ENCODE data around the gene YLPM1.

YLPM1 gene

DNA sequence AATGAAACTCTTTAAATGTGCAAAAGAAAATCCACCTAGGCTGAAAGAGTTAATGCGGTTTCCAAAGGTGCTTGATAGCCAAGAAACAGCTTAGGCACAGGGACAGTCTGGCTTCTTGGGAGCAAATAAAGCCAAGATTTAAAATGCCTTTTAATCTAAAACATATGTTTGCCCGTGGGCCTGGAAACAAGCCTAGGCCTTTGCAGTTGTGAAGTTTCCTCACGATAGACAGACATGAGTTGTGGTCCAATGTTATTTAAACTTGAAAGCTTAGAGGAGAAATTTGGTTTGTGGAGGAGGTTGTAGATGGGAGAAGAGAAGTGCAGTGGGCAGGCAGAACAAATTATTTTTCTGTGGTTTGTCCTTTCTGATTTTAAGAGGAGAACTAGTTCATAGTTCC, 83.1 kb downstream of the YLPM1 start:
- no peak for DNase-seq

DNA sequence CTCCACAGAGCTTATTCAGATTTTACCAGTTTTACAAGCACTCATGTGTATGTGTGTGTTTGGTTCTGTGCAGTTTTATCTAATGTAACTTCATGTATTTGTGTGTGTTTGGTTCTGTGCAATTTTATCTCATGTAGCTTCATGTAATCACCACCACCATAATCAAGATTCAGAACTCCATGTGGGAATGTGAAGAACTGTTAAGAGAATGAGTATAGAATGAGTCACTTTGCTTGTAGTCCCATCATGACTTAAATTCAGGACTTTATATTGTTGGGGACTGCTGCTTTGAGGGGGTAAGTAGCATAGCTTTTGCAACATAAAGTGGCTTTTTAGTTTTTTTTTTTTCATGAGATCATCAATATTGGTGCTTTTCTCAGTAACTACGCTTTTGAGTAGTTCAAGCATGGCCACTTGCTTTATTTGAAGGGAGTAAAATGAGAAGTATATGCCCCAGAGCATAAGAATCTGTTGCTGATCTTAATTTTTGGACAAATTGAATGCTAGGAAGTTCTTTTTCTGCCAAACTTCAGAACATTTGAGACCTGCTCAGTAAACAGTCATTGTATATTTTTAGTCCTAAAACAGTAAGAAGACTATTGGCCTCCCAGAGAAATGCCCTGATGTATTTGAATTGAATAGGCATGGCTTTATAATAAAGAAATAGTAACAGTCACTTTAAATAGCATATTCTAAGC, 84.0 kb downstream of the YLPM1 start:
- no peak for DNase-seq

DNA sequence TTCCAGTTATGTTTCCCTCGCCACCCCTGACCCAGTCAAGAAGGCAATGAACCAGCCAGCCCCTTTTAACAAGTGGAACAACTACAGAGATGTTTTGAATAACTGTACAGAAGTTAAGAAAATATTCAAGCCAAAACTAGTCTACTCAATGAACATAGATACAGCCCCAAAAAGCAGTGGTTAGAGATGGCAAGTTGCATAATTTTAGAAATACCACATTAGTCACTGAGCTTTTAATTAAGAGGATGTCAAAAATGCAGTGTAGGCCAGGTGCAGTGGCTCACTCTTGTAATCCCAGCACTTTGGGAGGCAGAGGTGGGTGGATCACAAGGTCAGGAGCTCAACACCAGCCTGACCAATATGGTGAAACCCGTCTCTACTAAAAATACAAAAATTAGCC, 85.7 kb downstream of the YLPM1 start:
- DNase-seq, result no peak

DNA sequence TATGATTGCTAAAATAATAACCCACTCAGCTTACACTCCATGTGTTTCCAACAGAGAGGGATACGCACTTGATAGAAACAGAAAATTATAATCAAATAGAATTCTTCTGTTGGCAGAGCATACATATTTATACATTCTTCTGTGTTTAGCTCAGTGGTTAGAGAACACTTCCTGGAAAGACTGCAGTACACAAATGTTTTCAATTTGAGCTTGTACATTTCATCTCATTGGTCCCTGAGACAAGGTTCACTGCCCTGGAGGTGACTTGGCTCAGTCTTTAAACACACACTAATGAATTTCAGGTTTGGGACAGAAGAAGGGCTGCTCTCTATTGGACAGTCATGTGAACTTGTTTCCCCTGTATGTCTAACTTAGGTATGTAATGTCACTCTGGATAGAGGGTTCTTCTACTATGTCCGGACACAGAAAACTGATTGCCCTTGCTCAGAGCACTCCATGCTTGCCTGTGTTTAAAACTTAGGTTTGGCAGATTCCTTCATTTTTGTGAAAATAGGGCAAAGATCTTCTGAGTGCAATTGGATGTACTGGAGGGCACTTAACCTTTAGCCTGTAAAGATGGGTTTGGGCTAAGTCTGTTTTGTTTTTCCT, 89.9 kb downstream of the YLPM1 start:
- no peak for DNase-seq

DNA sequence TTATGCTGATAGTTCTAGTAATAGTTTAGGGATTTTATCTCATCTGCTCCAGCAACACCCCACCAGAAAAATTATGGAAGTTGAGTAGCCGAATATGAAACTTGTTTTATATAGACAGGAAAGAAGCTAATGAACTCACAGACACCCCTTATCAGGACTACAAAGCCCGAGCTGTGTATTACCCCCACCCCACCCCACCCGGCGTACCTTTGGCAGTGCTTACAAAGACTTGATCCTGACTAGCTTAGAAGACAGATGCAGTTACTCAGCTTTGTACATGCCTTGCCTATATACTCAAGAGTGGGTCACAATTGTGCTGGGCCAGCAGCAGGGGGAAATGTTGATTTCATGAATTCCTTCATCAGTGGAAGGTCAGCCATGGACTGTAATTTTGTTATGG, 90.5 kb downstream of the YLPM1 start:
- DNase-seq, result no peak

DNA sequence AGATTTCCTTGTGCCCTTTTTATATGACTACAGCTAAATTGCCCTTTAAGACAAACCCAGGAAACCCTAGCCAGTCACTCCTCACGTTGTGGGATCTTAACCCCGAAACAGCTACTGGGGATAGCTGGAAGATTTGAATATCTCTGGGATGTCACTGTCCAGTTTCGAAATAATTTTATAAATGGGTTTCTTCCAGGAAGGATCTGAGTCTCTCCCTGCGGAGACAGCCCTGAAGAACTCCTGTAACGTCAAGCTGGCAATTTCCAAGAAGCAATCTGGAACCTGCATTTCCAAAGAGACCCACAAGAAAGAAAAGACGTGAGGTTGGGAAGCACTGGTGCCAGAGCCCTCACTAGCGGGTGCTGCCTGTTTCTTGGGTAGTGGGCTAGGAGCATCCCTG, 91.9 kb downstream of the YLPM1 start:
- no peak for DNase-seq

DNA sequence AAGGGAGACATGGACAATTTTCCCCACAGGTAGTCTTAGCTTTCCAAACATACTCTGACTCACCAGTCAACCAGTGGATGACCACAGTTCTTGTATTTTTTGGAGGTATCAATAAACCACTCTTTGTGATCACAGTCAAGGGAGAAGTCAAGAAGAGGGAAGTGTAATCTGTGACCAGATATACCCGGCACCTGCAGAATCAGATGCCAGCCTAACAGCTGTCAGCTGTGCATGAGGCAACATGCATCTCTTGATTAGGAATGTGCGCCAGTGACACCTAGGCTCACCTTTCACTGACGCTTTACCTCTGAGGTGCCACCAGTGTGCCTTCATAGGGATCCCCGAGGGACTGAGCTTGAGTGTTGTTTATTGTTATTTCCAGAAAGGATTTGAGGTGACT, 92.8 kb downstream of the YLPM1 start:
- no peak for DNase-seq

DNA sequence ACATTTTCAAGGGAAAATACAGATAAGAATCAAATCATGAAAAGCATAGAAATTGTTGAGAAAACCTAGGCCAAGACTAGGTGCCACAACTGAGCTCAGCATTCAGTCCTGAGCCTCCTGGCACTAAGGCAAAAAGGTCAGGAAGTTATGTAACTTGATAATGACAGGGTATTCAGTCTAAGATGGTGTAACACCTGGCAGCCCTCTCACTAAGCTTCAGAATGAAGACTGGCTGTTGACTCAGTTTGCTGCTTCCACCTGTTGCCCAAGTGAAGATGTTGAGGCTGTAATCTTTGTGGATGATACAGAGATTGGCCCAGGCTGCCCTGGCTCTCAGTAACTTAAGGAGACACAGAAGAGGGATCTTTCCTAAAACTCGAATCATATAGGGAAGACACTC, 93.2 kb downstream of the YLPM1 start:
- no peak for DNase-seq

DNA sequence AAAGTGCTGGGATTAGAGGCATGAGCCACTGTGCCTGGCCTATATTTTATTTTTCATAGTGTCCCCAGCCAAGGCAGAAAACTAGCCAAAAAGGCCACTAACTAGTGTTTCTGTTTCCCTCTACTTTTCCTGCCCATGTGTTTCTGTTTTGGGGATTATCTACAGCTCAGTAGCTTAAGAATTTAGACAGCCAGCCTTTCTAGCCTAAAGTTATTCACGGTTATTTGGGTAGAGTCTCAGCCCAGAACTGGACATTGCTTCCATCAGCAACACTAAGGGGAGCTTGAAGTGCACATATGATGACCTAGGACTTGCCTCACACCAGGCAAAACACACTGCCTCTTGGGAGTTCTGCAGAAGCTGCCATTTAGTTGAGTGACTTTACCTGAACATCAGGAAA, 94.9 kb downstream of the YLPM1 start:
- DNase-seq, result no peak

DNA sequence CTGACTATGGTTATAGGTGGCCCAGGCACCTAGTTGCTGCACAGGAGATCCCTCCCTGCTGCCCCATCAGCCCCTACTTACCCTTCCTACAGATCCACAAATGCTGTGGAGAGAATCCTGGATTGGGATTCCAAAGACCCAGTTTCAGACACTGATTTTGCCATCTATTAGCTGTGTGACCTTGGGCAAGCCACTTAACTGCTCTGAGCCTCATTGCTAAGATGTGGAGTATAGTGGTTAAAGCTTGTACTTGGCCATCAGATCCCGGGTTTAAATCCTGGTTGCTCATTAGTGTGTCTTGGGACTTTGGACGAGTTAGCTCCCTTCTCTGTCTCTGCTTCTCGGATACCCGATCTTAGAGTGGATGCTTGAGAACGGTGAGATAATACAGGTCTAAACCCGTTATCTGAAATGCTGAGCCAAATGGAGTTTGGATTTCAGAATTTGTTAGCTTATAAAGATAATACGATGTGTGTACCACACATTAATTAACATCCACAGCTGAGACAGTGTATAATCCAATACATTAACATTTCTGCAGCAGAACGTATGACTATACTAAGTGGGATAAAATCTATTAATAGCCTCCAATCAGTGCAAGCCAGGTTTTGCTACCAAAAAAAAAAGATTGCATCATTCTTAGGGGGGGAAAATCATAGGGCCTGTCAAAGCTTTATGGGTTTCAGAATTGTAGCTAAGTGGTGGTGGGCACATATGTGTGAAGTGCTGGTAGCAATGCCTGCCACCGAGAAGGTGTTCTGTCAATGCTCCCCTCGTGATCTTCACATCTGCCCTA, 96.8 kb downstream of the YLPM1 start:
- DNase-seq, result no peak

DNA sequence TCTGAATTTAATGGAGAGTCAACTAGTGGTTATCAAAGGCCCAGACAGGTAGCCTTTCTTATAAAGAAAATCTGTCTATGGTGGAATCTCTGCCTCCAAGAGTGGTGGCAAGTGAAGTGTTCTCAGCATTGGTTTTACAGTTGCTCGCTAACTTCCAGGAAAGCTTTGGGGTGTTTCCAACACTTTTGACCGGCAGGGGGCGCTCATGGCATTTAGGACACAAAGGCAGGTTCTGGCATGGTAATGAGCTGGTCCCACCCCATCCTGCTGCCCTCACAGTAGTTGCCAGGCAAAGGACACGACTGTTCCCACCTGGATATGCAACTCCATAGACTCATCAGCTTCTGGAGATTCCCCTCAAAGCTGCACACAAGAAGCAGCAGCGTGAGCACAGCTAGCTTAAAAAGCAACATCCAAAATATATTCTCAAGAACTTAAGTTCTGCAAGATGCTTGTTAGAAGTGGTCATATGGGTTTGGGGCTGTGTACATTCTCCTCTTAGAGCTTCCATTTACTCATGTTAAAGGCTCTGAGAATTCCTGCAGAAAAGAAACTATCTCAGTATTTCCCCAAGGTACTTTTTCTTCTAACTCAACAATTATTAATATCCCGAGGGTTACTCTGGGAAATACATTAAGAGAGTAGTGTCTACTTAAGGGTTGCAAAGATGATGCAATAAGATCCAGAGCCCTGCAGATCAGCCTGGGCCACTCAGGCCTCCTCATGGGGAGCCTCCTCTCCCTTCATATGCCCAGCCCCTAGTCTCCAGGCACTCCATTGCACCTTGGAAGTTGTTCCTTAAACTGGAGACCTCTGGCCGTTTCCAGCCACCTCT, 98.0 kb downstream of the YLPM1 start:
- peak; percentile 8 for DNase-seq

DNA sequence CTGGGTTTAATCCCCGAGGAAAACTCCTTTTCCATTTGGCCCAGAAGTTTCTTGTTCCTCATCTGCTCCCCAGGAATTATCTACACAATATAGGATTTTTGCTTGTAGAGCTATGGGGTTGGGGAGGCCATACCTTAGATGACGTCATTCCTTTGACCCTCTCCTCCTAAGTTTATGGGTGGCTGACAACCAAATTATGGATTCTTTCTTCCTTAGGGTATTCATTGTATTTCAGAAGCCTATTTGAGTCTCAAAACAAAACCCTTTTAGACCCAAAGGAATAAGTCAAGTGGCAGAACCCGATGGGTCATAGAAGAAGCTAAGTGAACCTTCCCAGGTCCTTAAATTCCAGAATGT, 98.6 kb downstream of the YLPM1 start:
- DNase-seq, result no peak

DNA sequence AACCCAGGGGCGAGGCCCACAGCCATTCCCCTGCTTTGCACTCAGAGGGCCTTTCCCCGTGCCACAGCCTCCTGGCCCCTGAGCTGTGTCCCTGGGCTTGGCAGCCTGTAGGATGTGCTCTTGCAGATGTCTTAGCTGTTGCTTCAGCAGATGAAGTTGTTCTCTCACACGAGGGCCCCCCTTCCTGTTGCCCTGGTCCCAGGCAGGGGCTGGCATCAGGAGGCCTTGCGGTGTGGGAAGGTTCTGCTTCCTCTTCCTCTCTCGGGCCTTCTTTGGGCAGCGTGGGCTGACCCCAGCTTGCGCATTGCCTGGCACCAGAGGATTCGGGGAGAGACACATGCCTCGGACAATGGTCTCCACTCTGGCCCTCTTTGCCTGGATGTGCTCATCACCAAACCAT, 100.2 kb downstream of the YLPM1 start:
- no peak for DNase-seq

DNA sequence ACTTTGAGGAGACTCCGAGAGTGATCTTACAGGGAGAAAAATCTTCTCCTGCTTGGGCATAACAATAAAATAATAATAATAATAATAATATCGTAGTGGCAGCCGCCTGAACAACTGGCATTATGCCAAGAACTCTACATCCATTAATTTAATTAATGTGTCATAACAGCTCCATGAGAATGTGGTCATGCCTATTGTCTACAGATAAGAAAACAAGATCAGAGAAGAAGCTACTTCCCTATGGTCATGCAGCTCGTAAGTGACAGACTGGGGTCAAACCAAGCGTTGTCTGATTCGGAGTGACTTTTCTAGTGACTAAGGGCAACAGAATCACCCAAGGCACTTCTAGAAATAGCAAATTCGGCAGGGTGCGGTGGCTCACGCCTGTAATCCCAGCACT, 101.1 kb downstream of the YLPM1 start:
- no peak for DNase-seq

DNA sequence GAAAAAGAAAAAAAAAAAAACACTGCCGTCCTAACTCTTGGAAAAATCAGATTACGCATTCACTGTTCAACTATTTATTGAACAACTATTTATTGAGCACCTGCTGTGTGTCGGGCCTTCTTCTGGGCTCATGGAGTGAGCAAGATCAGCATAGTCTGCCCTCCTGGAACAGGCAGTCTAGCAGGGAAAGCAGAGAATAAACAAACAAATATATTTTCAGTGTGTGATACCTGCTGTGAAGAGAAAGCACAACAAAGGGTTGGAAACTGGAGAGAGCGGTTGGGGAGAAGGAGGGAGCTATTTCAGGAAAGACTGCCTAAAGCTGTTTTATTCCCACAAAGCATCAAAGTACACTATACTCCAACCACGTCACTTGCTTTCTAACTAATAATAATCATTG, 102.0 kb downstream of the YLPM1 start:
- DNase-seq, result no peak

DNA sequence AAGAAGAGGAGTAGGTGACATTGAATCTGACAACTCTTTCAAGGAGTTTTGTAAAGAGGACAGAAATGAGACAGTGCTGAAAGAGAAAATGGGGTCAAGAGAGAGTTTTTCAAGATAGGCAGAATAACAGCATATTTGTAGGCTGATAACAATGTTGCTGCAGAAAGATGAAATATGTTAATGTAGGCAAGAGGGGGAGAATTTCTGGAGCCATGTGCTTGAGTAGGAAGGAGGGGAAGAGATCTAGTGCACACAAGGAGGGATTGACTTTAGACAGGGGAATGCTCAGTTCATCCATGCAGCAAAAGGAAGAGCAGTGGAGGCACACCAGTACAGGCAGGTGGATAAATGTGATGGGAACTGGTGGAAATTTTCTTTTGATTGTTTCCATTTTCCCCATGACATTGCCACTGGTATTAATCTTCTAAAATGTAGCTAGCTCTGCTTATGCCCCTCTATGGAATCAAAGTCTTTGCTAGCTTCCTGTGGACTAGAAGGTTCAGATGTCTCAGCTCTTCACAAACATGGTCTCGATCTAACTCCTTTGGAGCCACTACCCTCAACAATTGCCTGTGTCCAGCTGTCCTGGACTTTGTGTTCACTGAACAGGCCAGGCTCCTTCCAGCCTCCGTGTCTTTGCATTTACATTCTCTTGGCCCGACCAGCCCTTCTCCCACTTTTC, 103.7 kb downstream of the YLPM1 start:
- DNase-seq, result no peak

DNA sequence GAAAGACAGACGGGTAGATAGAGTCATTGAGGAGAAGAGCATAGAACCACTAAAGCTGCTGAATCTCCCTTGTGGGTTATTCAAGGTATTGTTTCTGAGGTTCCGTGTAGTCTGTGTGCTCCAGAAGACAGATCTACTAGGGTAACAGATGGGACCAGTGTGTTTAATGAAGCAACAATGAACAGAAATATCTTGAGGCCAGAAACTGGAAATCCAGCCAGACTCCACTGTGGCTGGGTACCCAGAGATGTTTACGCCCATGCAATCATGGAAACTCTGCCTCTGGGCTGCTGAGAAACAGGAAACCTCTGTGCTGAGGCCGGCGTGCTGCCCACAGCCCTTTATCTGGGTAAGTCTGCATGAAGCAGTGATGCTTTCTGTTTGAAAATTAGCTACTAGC, 104.6 kb downstream of the YLPM1 start:
- DNase-seq, result no peak

DNA sequence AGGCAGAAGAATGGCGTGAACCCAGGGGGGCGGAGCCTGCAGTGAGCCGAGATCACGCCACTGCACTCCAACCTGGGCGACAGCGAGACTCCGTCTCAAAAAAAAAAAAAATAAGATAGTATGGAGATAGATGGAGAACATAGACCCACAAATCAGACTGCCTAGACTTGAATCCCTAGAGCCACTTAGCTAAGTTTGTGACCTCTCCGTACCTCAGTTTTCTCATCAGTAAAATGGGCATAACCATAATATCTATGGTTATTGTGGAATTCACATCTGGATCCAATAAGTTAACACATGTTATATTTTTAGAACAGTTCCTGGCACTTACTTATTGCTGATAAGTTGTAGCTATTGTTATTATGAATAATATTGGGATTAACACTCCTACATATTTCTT, 105.6 kb downstream of the YLPM1 start:
- no peak for DNase-seq

DNA sequence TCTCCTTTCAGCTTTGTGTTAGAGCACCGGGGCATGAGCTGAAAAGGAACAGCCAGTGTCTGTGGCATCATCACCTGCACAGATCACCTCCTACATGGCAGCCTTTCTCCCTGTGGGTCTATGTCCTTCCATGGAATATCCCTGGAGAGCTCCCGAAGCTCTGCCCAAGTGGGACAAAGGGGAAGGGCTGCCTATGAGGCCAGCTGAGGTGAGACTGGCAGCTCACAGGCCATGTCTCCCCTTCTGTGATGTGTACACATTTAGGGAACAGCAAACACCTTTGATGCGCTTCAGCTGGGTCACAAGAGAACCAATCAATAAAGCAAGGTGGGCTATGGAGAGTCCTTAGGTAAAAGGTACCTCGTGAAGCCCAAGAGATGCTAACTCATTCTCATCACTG, 108.7 kb downstream of the YLPM1 start:
- DNase-seq, result no peak

DNA sequence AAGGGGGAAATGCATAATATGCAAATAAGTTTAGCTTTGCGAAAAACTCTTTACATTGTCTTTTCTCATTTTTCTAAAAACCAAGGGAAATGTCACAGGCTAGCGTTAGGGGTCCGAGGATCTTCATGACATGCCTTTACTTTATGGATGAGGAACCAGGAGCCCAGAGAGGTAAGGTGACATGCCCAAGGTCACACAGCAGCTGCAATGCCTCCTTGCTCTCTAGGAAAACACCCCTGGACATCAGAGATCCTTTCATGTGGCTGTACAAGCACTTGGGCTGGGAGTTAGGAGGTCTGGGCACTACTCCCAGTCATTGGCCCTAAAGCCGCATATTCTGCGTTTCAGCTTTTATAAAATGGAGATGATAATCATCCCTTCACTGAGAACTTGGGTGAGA, 112.1 kb downstream of the YLPM1 start:
- no peak for DNase-seq

DNA sequence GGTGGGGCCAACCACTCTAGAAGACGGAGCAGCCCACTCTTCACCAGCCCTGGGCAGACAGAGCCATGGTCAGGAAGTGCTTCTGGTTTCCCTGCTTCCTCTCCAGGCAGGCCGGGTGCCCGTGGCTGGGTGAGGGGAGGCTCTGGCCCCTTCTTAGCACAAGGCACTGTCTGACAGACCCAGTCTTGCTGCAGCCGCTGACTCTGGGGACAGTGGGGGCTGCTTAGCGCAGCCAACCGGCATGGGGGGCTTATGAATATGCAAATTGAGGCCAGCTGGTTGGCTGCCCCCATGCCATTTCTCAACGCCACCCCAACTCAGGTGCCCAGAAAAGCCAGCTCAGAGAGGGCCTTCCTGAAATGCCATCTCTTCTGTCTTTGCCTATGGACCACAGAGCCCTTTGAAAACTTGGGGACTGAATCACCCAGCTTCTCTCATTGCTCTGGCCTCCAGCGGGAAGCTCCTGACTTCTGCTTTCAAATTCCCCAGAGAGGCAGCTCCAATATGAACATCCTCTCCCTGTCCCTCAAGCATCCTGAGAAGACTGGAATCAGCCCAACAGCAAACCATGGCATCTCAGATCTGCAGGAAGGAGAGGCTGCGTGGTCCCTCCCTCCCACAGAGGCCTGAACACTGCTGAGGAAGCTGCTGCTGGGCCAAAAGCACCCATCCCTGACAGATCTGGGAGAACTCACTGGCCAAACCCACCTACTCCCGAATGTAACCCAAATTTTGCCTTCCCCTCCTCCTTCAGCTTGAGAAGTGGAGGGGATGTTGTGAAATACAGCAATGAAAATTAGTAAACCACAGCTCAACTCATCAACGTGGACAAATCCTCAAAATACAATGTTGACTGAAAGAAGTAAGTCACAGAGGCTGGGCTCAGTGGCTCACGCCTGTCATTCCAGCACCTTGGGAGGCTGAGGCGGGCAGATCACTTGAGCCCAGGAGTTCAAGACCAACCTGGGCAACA, 113.1 kb downstream of the YLPM1 start, which contains the start of gene PROX2:
Gene PROX2, minus strand, starts transcription at position 205 of the 973 bp plus-strand sequence. CDS start 12,311 bp downstream, outside the sequence.
- DNase-seq, result no peak

Data from NCI-H2081 treated with DMSO at 0.1 percent for 48 hours (cell line).